HG02852 (cell line): ENCODE results near the gene GALNT7.

Source experiments
- ATAC-seq: cut with Tn5 transposase; IDR thresholded peaks from one replicate; pipeline ENCODE4 v1.9.1; 2021; ENCODE audit warnings: mild to moderate bottlenecking, moderate library complexity; ENCODE audit not compliant: unreplicated experiment

The GALNT7 gene

DNA sequence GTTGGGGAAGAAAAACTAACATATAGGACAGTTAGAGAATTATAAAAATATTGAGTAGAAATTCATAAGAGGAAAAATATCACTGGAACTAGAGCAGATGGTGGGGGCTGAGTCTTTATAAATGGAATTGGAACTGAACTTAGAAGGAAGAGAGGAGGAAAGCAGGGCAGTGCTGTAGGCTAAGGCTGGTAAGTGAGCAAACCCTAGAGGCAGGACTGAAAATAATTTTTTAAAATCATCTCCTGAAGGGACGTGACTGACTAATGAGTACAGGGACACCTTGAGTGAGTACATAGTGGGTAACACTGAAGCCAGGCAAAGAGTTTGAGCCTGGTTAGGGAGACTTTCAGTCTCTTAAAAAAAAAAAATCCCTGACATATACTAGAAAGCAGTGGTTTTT, 63.3 kb downstream of the GALNT7 start:
- no peak for ATAC-seq

DNA sequence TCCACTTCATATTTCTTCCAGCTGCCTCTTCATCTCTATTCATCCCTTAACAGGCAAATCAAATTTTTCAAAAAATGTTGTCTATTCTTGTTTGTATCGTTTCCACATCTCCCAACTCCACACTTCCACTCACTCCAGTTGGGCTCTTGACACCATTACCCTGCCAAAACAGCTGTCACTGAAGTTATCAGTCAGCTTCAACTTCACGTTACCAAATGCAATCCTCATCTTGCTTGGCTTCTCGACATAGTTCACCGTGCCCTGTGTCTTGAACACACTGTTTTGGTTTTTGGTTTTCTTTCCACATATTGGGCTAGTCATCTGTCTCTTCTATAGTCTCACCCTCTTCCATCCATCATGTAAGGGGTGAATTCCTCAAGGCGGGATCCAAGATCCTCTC, 65.2 kb downstream of the GALNT7 start:
- no peak for ATAC-seq

- ATAC-seq: no peak
Observed at GRCh38 chr4:173235050-173235449, 66.4 kb downstream of the GALNT7 start.

DNA sequence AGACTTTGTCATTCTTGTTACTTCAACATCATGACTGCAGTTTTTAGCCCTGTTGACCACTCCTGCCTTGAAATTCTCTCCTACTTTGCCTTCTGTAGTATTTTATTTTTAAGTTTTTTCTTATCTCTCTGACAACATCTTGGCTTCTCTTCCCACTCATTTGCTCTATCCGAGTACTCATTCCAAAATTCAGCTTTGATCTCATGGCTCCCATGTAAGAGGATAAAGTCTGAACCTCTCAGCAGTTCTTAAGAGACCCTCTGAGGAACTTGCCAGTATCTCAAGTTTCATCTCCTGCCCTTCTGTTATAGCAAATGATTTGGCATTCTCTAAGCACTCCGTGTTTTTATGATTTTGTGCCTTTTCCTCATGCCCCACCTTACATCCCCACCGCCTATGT, 67.7 kb downstream of the GALNT7 start:
- ATAC-seq: no peak

- no peak for ATAC-seq
Observed at GRCh38 chr4:173237152-173237551, 68.5 kb downstream of the GALNT7 start.

DNA sequence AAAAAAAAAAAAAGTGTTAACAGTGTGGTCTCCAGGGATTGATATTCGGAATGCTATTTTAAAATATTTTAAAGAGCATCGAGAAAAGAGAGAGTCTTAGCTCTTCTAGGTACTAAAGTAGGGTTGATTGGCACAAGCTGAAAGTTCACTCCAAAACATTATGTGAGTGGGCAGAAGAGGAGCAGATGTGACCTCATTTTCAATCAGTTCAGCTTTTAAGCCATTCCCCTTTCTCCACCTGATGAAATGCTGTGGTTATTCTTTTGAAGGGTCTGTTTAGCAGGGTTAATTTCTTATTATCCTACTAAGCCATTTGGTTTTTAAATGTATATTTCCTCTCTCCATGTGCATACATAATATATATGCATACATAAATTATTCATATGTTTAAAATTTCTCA, 69.2 kb downstream of the GALNT7 start:
- no peak for ATAC-seq

GRCh38 chr4:173240696-173241095, 72.1 kb downstream of the GALNT7 start:
- ATAC-seq: no peak

- ATAC-seq: no peak
Observed at GRCh38 chr4:173242466-173243250, 74.0 kb downstream of the GALNT7 start.

DNA sequence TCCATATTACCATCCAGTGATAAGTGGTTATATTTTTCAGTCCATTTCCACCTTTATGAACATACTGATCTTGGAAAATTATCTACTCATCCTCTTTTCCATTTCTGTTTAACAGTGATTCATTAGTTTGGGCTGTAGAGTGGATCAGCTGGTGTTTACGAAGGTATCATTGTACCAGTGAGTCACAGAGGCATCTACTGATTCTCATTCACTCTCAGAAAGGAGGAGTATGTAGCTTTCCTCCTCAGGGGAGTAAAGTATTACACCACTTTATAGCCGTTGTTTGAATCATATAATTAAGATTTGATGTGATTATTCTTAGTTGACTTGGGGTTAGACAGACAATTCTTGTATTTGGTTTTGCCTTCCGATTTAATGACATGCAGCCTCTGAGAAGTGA, 74.7 kb downstream of the GALNT7 start:
- ATAC-seq: no peak

- peak; percentile 80 for ATAC-seq
Observed at GRCh38 chr4:173243917-173244658, 75.5 kb downstream of the GALNT7 start.

- ATAC-seq: no peak
Observed at GRCh38 chr4:173245952-173246351, 77.3 kb downstream of the GALNT7 start.

- peak; percentile 56 for ATAC-seq
Observed at GRCh38 chr4:173246719-173247118, 78.1 kb downstream of the GALNT7 start.

GRCh38 chr4:173247321-173247720, 78.7 kb downstream of the GALNT7 start:
- no peak for ATAC-seq

GRCh38 chr4:173248690-173249089, 80.1 kb downstream of the GALNT7 start:
- no peak for ATAC-seq

DNA sequence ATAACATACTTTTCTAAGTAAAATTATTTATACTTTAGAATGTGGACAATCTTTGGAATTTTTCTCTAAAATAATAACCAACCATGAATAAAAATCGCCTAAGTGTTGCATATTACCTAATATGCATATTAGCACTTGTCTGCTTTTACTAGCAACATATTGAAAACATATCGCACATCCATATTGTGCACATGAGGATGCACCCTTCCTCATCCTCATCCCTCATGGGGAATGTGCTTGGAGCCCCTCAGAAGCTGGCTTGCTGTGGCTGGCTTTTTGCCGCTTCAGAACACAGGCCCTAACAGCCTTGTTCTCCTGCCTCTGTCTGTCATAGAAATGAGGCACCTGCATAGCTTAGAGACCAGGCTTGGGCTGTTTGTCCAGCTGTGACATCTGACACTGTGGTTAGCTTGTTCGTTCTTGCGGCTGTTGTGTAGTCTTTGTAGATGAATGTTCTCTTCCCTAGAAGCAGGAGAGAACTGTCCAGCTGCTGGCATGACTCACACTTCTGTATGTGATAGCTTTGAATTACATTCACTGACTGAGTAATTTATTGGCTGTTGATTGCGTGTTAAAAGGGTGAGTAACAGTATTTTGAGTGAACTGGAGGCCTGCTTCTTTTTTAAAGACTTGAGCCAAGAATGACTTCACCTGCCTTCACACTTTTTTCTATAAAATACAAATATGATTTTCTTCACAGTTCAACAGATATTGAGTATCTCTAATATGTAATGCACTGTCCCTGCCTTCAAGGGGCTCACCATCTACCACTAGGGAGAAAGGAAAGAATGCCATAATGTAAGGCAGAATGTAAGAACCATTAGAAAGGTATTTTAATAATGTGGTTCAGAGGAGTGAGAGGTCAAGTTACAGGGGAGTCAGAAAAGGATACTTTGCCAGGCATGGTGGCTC, 83.7 kb downstream of the GALNT7 start:
- ATAC-seq: peak; percentile 90

DNA sequence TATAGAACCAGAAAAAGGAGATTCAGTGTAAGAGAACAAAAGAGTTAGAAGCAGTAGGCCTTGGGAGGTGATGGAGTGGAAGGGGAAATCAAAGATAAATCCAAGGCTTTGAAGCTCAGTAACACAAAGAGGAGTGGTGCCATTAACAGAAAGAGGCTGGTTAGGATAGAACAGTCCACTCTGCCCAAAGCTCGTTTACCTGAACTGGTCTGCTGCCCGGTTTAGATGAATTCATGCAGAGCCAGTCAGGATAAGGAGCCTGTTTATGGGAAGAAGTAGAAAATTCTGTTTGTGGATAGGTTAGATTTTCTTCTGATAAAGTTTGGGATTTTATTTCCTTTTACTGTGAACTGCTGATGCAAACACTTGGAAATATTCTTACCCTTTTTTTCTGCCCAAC, 85.0 kb downstream of the GALNT7 start:
- no peak for ATAC-seq

- ATAC-seq: peak; percentile 31
Observed at GRCh38 chr4:173254646-173255045, 86.0 kb downstream of the GALNT7 start.

GRCh38 chr4:173256825-173257224, 88.2 kb downstream of the GALNT7 start:
- no peak for ATAC-seq

- ATAC-seq: peak; percentile 82
Observed at GRCh38 chr4:173257732-173258717, 89.4 kb downstream of the GALNT7 start.

- ATAC-seq: no peak
Observed at GRCh38 chr4:173258866-173259265, 90.3 kb downstream of the GALNT7 start.
